NB4 (cell line): ENCODE measurements around the gene HDAC8.
"Not testable (repeated sequence)": the region's sequence is repeated elsewhere in the genome, so short reads cannot be mapped to it uniquely, and the experiment has no call there.

Source experiments
- DNase-seq: peaks from one replicate; pipeline ENCODE4 v3.0.0; 2010; ENCODE audit warnings: low read depth
- H3K4me3 ChIP-seq: one replicate; pipeline ENCODE4 v1.5.1; 2011; ENCODE audit warnings: mild to moderate bottlenecking, low read depth, low read length, moderate library complexity
- CTCF ChIP-seq: IDR thresholded peaks from one replicate; pipeline ENCODE4 v1.5.1; 2012; ENCODE audit warnings: low read depth, low read length
- MAX ChIP-seq: IDR thresholded peaks from 2 replicates; pipeline ENCODE4 v1.6.1; 2011; ENCODE audit warnings: low read depth, low read length
- MYC ChIP-seq: IDR thresholded peaks from 2 replicates; pipeline ENCODE4 v1.6.1; 2011; ENCODE audit warnings: low read depth, low read length
- POLR2A ChIP-seq: IDR thresholded peaks from 2 replicates; pipeline ENCODE4 v1.6.1; 2011; ENCODE audit warnings: mild to moderate bottlenecking; ENCODE audit not compliant: insufficient read length; ENCODE audit errors: extremely low read depth

The HDAC8 gene

GRCh38 chrX:72568406-72569092, 4.1 kb downstream of the HDAC8 start:
- no peak for TF ChIP-seq CTCF
- no peak for TF ChIP-seq MYC
- no peak for TF ChIP-seq MAX
- no peak for TF ChIP-seq POLR2A
- no peak for DNase-seq
- H3K4me3 ChIP-seq, result no peak overlapping the region

- no peak overlapping the region for H3K4me3 ChIP-seq
- DNase-seq, result no peak
- no peak for TF ChIP-seq MYC
- no peak for TF ChIP-seq POLR2A
- TF ChIP-seq CTCF, result no peak
- no peak for TF ChIP-seq MAX
Measured at GRCh38 chrX:72566448-72566847, 6.2 kb downstream of the HDAC8 start.

GRCh38 chrX:72559655-72560054, 13.0 kb downstream of the HDAC8 start:
- H3K4me3 ChIP-seq, DNase-seq: not testable (repeated sequence)

GRCh38 chrX:72554448-72555140, 18.0 kb downstream of the HDAC8 start:
- no peak for DNase-seq
- H3K4me3 ChIP-seq, result no peak overlapping the region
- TF ChIP-seq POLR2A (no peak), CTCF (peak; percentile 23)

GRCh38 chrX:72552443-72552842, 20.2 kb downstream of the HDAC8 start:
- not testable (repeated sequence) for H3K4me3 ChIP-seq, DNase-seq

- no peak for DNase-seq
- H3K4me3 ChIP-seq, result no peak overlapping the region
- TF ChIP-seq MAX, result no peak
- TF ChIP-seq CTCF, result no peak
- no peak for TF ChIP-seq POLR2A
- no peak for TF ChIP-seq MYC
Measured at GRCh38 chrX:72545990-72546389, 26.7 kb downstream of the HDAC8 start.

- TF ChIP-seq POLR2A (no peak), MAX (no peak), CTCF (no peak), MYC (no peak)
- no peak overlapping the region for H3K4me3 ChIP-seq
- peak; percentile 32 for DNase-seq
Measured at GRCh38 chrX:72540318-72540717, 32.3 kb downstream of the HDAC8 start.
